Heart left ventricle (tissue), 16 donors: ENCODE data around the gene PIK3R1. TPM values are rescaled to one million over a fixed set of nuclear protein-coding genes. Genes with fewer than 3 reads are reported as not detected.

Experiments
- ATAC-seq, 4 donors: fragments of 200-7000 bp; cut with Tn5 transposase; one replicate each; pipeline ENCODE4 v1.9.1; 2020 to 2022; ENCODE audit warnings: moderate library complexity in 4 of 4, mild to moderate bottlenecking in 3 of 4, moderate number of reproducible peaks in 1 of 4
- DNase-seq, 5 donors: peaks; one replicate each; pipeline ENCODE4 v3.0.0-alpha.2; 2020
- H3K27ac ChIP-seq, 12 donors: fragments of 200-600 bp; sonication (generic) in 4 of 12; one replicate each; pipeline versions ENCODE4 v1.5.0 to v1.8.0; 2016 to 2022; ENCODE audit warnings: mild to moderate bottlenecking in 2 of 12
- H3K27me3 ChIP-seq, 9 donors: fragments of 200-600 bp; sonication (generic) in 2 of 9; one replicate each; pipeline versions ENCODE4 v1.5.1 to v1.8.0; 2016 to 2022; ENCODE audit warnings: mild to moderate bottlenecking in 3 of 9
- H3K36me3 ChIP-seq, 9 donors: fragments of 200-600 bp; sonication (generic) in 2 of 9; one replicate each; pipeline versions ENCODE4 v1.5.0 to v1.8.0; 2018 to 2022; ENCODE audit warnings: mild to moderate bottlenecking in 2 of 9
- H3K4me1 ChIP-seq, 12 donors: fragments of 200-600 bp; sonication (generic) in 4 of 12; one replicate each; pipeline versions ENCODE4 v1.5.0 to v1.8.0; 2016 to 2022; ENCODE audit warnings: mild to moderate bottlenecking in 3 of 12
- H3K4me3 ChIP-seq, 12 donors: fragments of 200-600 bp; sonication (generic) in 4 of 12; one replicate each; pipeline versions ENCODE4 v1.5.0 to v1.8.0; 2017 to 2022; ENCODE audit warnings: mild to moderate bottlenecking in 9 of 12, moderate library complexity in 4 of 12
- H3K9me3 ChIP-seq, 12 donors: fragments of 200-600 bp; sonication (generic) in 4 of 12; one replicate each; pipeline versions ENCODE4 v1.5.0 to v1.8.0; 2016 to 2022; ENCODE audit warnings: mild to moderate bottlenecking in 1 of 12
- POLR2A ChIP-seq, 2 donors: fragments of 450-650 bp; IDR thresholded peaks; one replicate each; pipeline ENCODE4 v1.6.1; 2017; ENCODE audit warnings: antibody characterized with exemption in 2 of 2, mild to moderate bottlenecking in 2 of 2, moderate library complexity in 2 of 2
- WGBS, 4 donors: extraction: QIAGEN DNeasy Blood & Tissue Kit in 2 of 4; methylation state at CpG; one replicate each; pipeline versions ENCODE4 v1.1.5 to v1.1.7; 2013 to 2018; 5-methylcytosine and 5-hydroxymethylcytosine counted together
- intact Hi-C, 10 donors: fragments of 100-400 bp; cut with DNase I; formaldehyde crosslinking; loops; one replicate each; pipeline versions ENCODE4 v1.11.1 to v1.14.2; 2022
- polyA plus RNA-seq, 2 donors: library from polyadenylated mRNA; stranded (reverse); fragments of 200-250 nt; gene quantifications; one replicate each; pipeline ENCODE4 v1.2.3, GENCODE V29; 2013
- total RNA-seq, 9 donors: library from RNA; depleted of rRNA in 2 of 9; stranded (reverse); fragments of >200 nt in 2 of 9; fragmentation: NEBNext Ultra II Directional in 3 of 9; extraction: Animal tissue kit (Norgen Biotek cat#: 25700) in 3 of 9; gene quantifications; one replicate each; pipeline versions ENCODE4 v1.1.0 to v1.2.4, GENCODE V29; 2016 to 2023
- TF ChIP-seq, protein P1 (sequence below), 12 donors: fragments of 200-600 bp; sonication (generic) in 4 of 12; IDR thresholded peaks; one replicate each; pipeline versions ENCODE4 v1.5.0 to v1.8.0; 2018 to 2022; ENCODE audit warnings: antibody characterized with exemption in 12 of 12, mild to moderate bottlenecking in 5 of 12
- donor health status: ischemic (EF 13 %, LVEDD 7.1; RV severe dilation, severe dysfunction).
- donor health status: healthy with polysubstance abuse.
- donor health status: DM: no; HTN: yes; CAD: no.
- donor health status: DM: no; HTN: no; CAD: no.
- donor health status: ischemic (EF 25% LVEDD 6.9; RV normal size, moderate dysfunction).
- donor health status: ischemic (EF 25% LVEDD 5.7; RV mildly dilated, moderate dysfunction).
- donor health status: healthy.
- donor health status: DM: yes; HTN: yes; CAD: no.
- donor health status: ischemic (EF 35%, LVEDD 5.7; RV mildly dilated, moderate dysfunction).
- donor health status: nonischemic (EF 11% LVEDD 7.7; RV severe dilation, severe dysfunction).
- donor health status: DM: yes; HTN: yes; CAD: no.
- donor health status: PGD.
- donor health status: ischemic (EF 29% LVEDD 5.4; RV normal size, mild dysfunction).
- donor health status: nonischemic (EF 23%, LVEDD 6.1; RV moderate dilation, normal function).

Gene PIK3R1
- total and polyA plus RNA-seq, 11 donors = 16.3 to 221 (median 102) TPM

- DNase-seq (peak; percentile 62 to 80 (median 67)), ATAC-seq (peak in 3 of 4 donors; percentile 17 to 25 (median 17))
- Histone ChIP-seq H3K4me1 (peaks cover 0 to 48% (median 25%) of the 10 kb centered on the region in 12 donors), H3K4me3 (peak overlapping the region; percentile 77 to 97 (median 95)), H3K9me3 (peaks cover 0 to 12% (median 3%) of the 10 kb centered on the region in 12 donors), H3K36me3 (peaks cover 0 to 11% (median 0%) of the 10 kb centered on the region in 9 donors), H3K27me3 (no peaks in the 10 kb centered on the region), H3K27ac (peak overlapping the region; percentile 89 to 100 (median 98))
- TF ChIP-seq, protein P1, sequence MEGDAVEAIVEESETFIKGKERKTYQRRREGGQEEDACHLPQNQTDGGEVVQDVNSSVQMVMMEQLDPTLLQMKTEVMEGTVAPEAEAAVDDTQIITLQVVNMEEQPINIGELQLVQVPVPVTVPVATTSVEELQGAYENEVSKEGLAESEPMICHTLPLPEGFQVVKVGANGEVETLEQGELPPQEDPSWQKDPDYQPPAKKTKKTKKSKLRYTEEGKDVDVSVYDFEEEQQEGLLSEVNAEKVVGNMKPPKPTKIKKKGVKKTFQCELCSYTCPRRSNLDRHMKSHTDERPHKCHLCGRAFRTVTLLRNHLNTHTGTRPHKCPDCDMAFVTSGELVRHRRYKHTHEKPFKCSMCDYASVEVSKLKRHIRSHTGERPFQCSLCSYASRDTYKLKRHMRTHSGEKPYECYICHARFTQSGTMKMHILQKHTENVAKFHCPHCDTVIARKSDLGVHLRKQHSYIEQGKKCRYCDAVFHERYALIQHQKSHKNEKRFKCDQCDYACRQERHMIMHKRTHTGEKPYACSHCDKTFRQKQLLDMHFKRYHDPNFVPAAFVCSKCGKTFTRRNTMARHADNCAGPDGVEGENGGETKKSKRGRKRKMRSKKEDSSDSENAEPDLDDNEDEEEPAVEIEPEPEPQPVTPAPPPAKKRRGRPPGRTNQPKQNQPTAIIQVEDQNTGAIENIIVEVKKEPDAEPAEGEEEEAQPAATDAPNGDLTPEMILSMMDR (IDR thresholded peaks at IDR 0.05) = no peak
- no peak for TF ChIP-seq POLR2A (IDR thresholded peaks at IDR 0.05)
- intact Hi-C loops = loop anchor here (2.0 to 10.0 kb wide), 10 partner anchors 36 to 722 kb away; no protein-coding TSS in a partner anchor
- WGBS, 4 donors = 0% methylated on average over 12 to 49 of the region's 49 CpGs
Observed at GRCh38 chr5:68216245-68217046, 890 bp downstream of the PIK3R1 start.

DNA sequence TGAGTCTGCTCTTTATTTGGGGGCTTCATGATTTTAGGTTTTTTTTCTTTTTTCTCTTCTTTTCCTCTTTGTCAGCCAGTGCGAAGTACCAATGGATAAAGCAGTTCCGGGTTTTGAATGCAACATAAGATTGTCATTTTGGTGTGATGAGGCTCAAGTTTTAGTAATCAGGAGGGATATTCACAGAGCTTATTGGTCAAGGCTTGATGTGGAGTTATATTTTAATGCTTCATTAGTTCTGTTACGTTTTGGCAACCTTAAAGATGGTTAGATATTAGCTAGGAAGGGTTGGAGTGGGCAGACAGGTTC is 1.4 kb downstream of the PIK3R1 start:
- 0 to 1% (median 1%) methylated on average over 3 of the region's 3 CpGs for WGBS, 4 donors
- intact Hi-C loops = loop anchor here (2.0 to 10.0 kb wide), 10 partner anchors 35 to 722 kb away; no protein-coding TSS in a partner anchor
- peak overlapping the region; percentile 89 to 100 (median 98) for H3K27ac ChIP-seq
- TF ChIP-seq, protein P1 (IDR thresholded peaks at IDR 0.05) = no peak
- no peak for TF ChIP-seq POLR2A (IDR thresholded peaks at IDR 0.05)
- H3K9me3 ChIP-seq = peaks cover 0 to 10% (median 3%) of the 10 kb centered on the region in 12 donors
- ATAC-seq = no peak
- no peak for DNase-seq
- H3K4me3 ChIP-seq = peak overlapping the region; percentile 77 to 97 (median 95)
- H3K4me1 ChIP-seq = peaks cover 0 to 53% (median 30%) of the 10 kb centered on the region in 12 donors
- H3K36me3 ChIP-seq = peaks cover 0 to 11% (median 0%) of the 10 kb centered on the region in 9 donors
- no peaks in the 10 kb centered on the region for H3K27me3 ChIP-seq

DNA sequence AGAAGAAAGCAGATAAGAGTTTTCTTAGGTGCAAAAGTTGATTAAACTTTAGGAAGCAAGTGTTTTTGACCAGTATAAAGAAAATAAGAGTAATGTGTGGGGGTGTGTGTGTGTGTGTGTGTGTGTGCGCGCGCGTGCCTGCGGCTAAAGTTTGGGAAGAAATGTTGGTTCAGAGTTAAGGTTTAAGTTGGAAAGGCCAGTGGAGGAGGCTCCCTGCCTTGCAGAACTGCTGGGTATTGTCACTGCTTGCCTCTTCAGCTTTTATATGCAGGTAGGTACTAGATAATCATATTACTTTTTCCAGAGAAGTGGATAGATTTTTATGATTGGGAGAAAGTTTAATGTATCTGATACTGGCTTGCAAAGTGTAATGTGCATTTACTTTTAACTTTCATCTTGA is 2.0 kb downstream of the PIK3R1 start:
- intact Hi-C loops = loop anchor here (2.0 to 10.0 kb wide), 10 partner anchors 35 to 723 kb away; no protein-coding TSS in a partner anchor
- peaks cover 0 to 11% (median 0%) of the 10 kb centered on the region in 9 donors for H3K36me3 ChIP-seq
- H3K27me3 ChIP-seq = no peaks in the 10 kb centered on the region
- DNase-seq (no peak), ATAC-seq (no peak)
- peaks cover 0 to 59% (median 36%) of the 10 kb centered on the region in 12 donors for H3K4me1 ChIP-seq
- H3K27ac ChIP-seq = peak overlapping the region; percentile 89 to 100 (median 98)
- peaks cover 0 to 10% (median 3%) of the 10 kb centered on the region in 12 donors for H3K9me3 ChIP-seq
- H3K4me3 ChIP-seq = peak overlapping the region; percentile 77 to 97 (median 95)
- TF ChIP-seq POLR2A (IDR thresholded peaks at IDR 0.05) = no peak
- TF ChIP-seq, protein P1 (IDR thresholded peaks at IDR 0.05) = no peak
- 13 to 18% (median 14%) methylated on average over 5 of the region's 5 CpGs for WGBS, 4 donors

DNA sequence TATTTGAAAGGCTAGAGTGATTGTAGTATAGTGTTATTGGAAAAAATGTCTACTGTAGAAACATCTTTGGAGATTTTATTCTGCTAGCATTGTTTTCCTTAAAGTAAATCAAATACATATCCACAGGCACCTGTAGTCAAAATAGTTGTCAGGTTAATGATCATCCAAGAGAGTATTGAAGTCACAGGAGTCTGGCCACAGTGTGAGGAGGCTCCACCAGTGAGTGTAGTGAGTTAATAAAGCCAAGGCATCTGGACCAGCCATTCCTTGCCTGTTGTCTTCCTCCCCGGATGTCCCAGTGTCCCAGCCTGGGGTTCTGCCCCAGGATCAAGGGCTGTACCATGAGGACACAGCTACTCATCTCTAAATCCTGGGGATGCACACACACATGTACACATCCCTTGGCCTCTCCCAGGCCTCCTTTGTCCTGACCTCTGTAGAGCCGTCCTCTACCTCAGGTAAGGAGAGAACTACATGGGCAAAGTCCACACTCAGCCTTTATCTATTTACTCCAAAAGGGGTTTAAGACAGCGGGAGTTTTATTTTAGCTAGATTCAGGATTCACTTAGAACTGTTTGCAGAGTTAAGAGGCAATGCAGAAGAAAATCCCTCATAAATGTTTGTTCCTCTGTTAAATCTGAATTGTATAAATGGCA is 3.7 kb downstream of the PIK3R1 start:
- intact Hi-C loops = loop anchor here (5.0 to 10.0 kb wide), 9 partner anchors 33 to 724 kb away; no protein-coding TSS in a partner anchor
- 42 to 74% (median 55%) methylated on average over 3 of the region's 3 CpGs for whole genome bisulfite sequencing, 4 donors
- no peak for TF ChIP-seq POLR2A (IDR thresholded peaks at IDR 0.05)
- Histone ChIP-seq H3K27ac (peak overlapping the region in 8 of 12 donors; percentile 0 to 100 (median 98)), H3K36me3 (peaks cover 0 to 11% (median 0%) of the 10 kb centered on the region in 9 donors), H3K4me1 (peaks cover 2 to 70% (median 49%) of the 10 kb centered on the region in 12 donors), H3K27me3 (no peaks in the 10 kb centered on the region), H3K4me3 (peak overlapping the region in 11 of 12 donors; percentile 24 to 97 (median 95)), H3K9me3 (peaks cover 0 to 10% (median 3%) of the 10 kb centered on the region in 12 donors)
- no peak for DNase-seq
- ATAC-seq = no peak
